Subcutaneous adipose tissue (tissue), 4 donors: ENCODE measurements around the gene CD82. TPM values are rescaled to one million over a fixed set of nuclear protein-coding genes. Genes with fewer than 3 reads are reported as not detected.

ENCODE experiments used
- CTCF ChIP-seq: fragments of 450-650 bp; IDR thresholded peaks from one replicate; pipeline ENCODE4 v1.5.1; 2016; ENCODE audit warnings: low read depth, mild to moderate bottlenecking, control low read depth, antibody characterized with exemption, moderate library complexity
- total RNA-seq, 4 donors: library from RNA; depleted of rRNA; stranded (reverse); fragments of >200 nt; gene quantifications; one replicate each; pipeline ENCODE4 v1.1.0, GENCODE V29; 2016

Gene CD82
- total RNA-seq, 4 donors from 2014 or later = 9.0 to 19.4 (median 14.3) TPM

- TF ChIP-seq CTCF = no peak
These were observed 5.1 kb downstream of the CD82 start for GRCh38 chr11:44570411-44571155.

DNA sequence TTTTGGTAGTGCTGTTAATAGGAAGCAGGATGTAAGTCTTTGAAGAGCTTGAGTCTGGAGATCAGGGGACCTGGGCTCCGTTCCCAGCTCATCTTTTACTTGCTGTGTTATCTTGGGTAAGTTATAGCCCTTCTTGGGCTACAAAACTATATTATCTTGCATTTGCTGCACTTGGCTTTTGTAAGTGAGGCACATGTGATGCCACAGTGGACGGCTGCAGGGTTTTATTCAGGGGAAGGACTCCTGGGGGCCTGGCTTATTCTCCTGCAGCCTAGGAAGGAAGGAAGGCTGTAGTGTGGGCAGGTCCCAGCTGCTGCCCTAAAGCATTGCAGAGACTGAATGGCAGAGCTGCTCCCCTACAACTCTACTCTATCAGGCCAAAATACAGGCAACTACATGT is 6.4 kb downstream of the CD82 start:
- no peak for TF ChIP-seq CTCF

DNA sequence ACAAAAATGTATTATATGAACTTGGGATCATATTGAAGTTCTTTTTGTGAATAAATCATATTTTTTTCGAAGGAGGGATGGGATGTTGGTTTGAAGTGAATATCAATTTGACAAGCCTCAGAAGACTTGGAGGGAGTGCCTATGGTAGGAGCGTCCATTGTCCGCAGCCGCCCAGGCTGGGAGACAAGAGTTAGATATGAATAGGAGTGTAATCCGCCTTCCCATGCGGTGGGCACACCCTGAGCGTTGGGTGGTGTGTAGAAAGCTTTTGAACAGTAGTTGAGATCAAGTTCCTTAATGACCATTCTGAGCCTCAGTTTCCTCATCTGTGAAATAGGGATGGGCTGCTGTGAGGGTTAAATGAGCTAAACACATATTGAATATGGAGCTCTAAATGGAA is 7.0 kb downstream of the CD82 start:
- TF ChIP-seq CTCF = no peak

GRCh38 chr11:44572884-44573283 is 7.4 kb downstream of the CD82 start:
- no peak for TF ChIP-seq CTCF

DNA sequence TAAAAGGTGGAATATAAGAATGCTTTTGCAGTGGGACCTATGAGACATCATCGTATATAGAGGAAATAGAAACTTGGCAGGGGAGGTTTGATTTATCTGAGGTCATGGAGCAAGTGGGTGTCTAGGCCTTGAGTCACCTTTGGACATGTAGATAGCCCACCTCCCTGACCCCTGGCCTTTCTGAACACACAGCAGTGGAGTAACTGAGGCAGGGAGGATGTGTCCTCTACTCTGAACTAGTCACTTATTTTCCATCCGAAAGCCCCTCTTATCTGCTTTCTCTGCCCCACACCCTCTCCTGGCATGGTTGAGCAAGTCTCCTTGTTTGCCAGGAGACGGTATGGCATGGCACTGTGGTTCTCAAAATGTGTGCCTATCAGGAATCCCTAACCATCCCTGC is 7.9 kb downstream of the CD82 start:
- no peak for TF ChIP-seq CTCF

GRCh38 chr11:44574610-44575287 is 9.3 kb downstream of the CD82 start:
- TF ChIP-seq CTCF = no peak

GRCh38 chr11:44575288-44575672 is 9.8 kb downstream of the CD82 start:
- TF ChIP-seq CTCF = no peak
